Panc1 (cell line): Measurements from ENCODE around the gene NDRG3. TPM values are rescaled to one million over a fixed set of nuclear protein-coding genes. Genes with fewer than 3 reads are reported as not detected.

Source experiments
- ATAC-seq: fragments of 200-7000 bp; cut with Tn5 transposase; 2 replicates; pipeline ENCODE4 v1.9.1; 2020; ENCODE audit warnings: mild to moderate bottlenecking, moderate library complexity
- BruUV-seq: library from RNA; stranded (reverse); fragments of 400-500 nt; replicated peaks from 2 replicates; lab custom pipeline; 2021; lab: Mats Ljungman, UMichigan
- CTCF ChIA-PET: fragments of 300-600 bp; sonication (Branson Sonifier 250); formaldehyde crosslinking; loops from one replicate; lab custom pipeline; 2022; ENCODE audit warnings: antibody characterized with exemption; lab: Charles Lee
- POLR2A ChIA-PET: fragments of 300-600 bp; sonication (Branson Sonifier 250); formaldehyde crosslinking; loops from one replicate; lab custom pipeline; 2022; ENCODE audit warnings: antibody characterized with exemption; lab: Charles Lee
- DNase-seq: peaks from one replicate; pipeline ENCODE4 v3.0.0-alpha.2; 2010; ENCODE audit warnings: low read depth, low spot score
- H3K27ac ChIP-seq: 2 replicates; pipeline ENCODE4 v1.5.1; 2011; ENCODE audit warnings: mild to moderate bottlenecking, low read length, inconsistent platforms
- H3K27me3 ChIP-seq: fragments of 200-500 bp; sonication (Bioruptor generic); 2 replicates; pipeline ENCODE4 v1.6.0; 2014; ENCODE audit warnings: low read length, inconsistent platforms; ENCODE audit not compliant: control insufficient read depth, insufficient read depth
- H3K36me3 ChIP-seq: fragments of 200-500 bp; sonication (Bioruptor generic); 2 replicates; pipeline ENCODE4 v1.5.1; 2014; ENCODE audit warnings: inconsistent platforms, mild to moderate bottlenecking, low read length, moderate library complexity; ENCODE audit not compliant: control insufficient read depth, insufficient read depth
- H3K4me1 ChIP-seq: 2 replicates; pipeline ENCODE4 v1.5.1; 2011; ENCODE audit warnings: inconsistent platforms, mild to moderate bottlenecking, low read length, moderate library complexity; ENCODE audit not compliant: control insufficient read depth, insufficient read depth
- H3K4me3 ChIP-seq, 2 experiments: 2 replicates each; pipeline ENCODE4 v1.5.1; 2011 to 2012; ENCODE audit warnings: low read depth in 2 of 2, low read length in 2 of 2, mild to moderate bottlenecking in 2 of 2, inconsistent platforms in 1 of 2, moderate library complexity in 1 of 2
- H3K9me3 ChIP-seq: fragments of 200-500 bp; sonication (Bioruptor generic); 2 replicates; pipeline ENCODE4 v1.5.1; 2014; ENCODE audit warnings: low read depth, mild to moderate bottlenecking, inconsistent platforms, low read length, moderate library complexity; ENCODE audit not compliant: control insufficient read depth, insufficient read depth
- POLR2AphosphoS5 ChIP-seq: IDR thresholded peaks from 2 replicates; pipeline ENCODE4 v1.6.1; 2012; ENCODE audit warnings: mild to moderate bottlenecking, low read depth, low read length, moderate library complexity
- SIN3A ChIP-seq: IDR thresholded peaks from 2 replicates; pipeline ENCODE4 v1.6.1; 2012; ENCODE audit warnings: low read depth, mild to moderate bottlenecking, low read length, moderate library complexity, borderline replicate concordance; ENCODE audit not compliant: insufficient read depth
- TCF7L2 ChIP-seq: IDR thresholded peaks from 2 replicates; pipeline ENCODE4 v1.6.1; 2011; ENCODE audit warnings: mild to moderate bottlenecking, low read depth, low read length, inconsistent platforms
- in situ Hi-C: cut with HindIII; loops from 2 replicates; pipeline ENCODE4 v1.10.0; 2016; ENCODE audit warnings: low sequenced_read_pairs, low pct_unique_long_range_greater_than_20kb
- intact Hi-C: fragments of 100-400 bp; cut with micrococcal nuclease; formaldehyde crosslinking; loops from one replicate; pipeline ENCODE4 v1.10.0; 2022; ENCODE audit not compliant: unreplicated experiment
- total RNA-seq: library from RNA; stranded (reverse); gene quantifications from one replicate; pipeline ENCODE4 v1.2.1, GENCODE V29; 2021; ENCODE audit not compliant: unreplicated experiment
- TF ChIP-seq, protein P1 (sequence below): fragments of 450-650 bp; IDR thresholded peaks from 2 replicates; pipeline ENCODE4 v1.5.1; 2017; ENCODE audit warnings: mild to moderate bottlenecking
- TF ChIP-seq, protein P2 (sequence below), 2 experiments: IDR thresholded peaks; 2 replicates each; pipeline ENCODE4 v1.6.1; 2011 to 2012; ENCODE audit warnings: low read depth in 2 of 2, control low read depth in 1 of 2, low read length in 1 of 2, mild to moderate bottlenecking in 1 of 2, moderate library complexity in 1 of 2; ENCODE audit not compliant: insufficient read depth in 1 of 2

Gene NDRG3
- total RNA-seq, 1 experiment from 2014 or later: 36.0 TPM

DNA sequence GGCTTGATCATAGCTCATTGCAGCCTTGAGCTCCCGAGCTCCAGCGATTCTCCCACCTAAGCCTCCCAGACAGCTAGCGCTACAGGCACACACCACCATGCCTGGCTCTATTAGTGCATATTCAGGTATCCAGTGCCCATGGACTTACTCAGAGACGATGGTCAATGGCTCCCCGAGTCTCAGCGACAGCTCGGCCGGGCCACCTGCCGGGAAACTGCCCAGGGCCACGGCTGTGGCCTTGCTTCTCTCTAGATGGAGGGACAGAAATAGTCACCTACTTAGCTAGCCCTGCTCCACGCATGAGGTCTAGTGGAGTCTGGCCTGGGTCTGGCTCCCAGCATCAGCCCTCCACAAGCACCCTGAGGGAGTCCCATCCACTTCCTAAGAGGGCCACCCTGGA lies 111.5 kb downstream of the NDRG3 start:
- TF ChIP-seq POLR2AphosphoS5 (no peak), TCF7L2 (no peak)
- TF ChIP-seq, protein P1, sequence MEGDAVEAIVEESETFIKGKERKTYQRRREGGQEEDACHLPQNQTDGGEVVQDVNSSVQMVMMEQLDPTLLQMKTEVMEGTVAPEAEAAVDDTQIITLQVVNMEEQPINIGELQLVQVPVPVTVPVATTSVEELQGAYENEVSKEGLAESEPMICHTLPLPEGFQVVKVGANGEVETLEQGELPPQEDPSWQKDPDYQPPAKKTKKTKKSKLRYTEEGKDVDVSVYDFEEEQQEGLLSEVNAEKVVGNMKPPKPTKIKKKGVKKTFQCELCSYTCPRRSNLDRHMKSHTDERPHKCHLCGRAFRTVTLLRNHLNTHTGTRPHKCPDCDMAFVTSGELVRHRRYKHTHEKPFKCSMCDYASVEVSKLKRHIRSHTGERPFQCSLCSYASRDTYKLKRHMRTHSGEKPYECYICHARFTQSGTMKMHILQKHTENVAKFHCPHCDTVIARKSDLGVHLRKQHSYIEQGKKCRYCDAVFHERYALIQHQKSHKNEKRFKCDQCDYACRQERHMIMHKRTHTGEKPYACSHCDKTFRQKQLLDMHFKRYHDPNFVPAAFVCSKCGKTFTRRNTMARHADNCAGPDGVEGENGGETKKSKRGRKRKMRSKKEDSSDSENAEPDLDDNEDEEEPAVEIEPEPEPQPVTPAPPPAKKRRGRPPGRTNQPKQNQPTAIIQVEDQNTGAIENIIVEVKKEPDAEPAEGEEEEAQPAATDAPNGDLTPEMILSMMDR: no peak
- no peak overlapping the region for H3K4me3 ChIP-seq
- ChIA-PET CTCF (no interaction called here), POLR2A (no interaction called here)
- intact Hi-C loops (no loop called here), in situ Hi-C loops (no loop called here)
- DNase-seq (no peak), ATAC-seq (no peak)
- no peaks in the 10 kb centered on the region for H3K36me3 ChIP-seq
- H3K9me3 ChIP-seq: no peaks in the 10 kb centered on the region
- H3K27ac ChIP-seq: no peak overlapping the region
- H3K27me3 ChIP-seq: no peaks in the 10 kb centered on the region
- BruUV-seq: no TSS peak
- H3K4me1 ChIP-seq: no peaks in the 10 kb centered on the region

DNA sequence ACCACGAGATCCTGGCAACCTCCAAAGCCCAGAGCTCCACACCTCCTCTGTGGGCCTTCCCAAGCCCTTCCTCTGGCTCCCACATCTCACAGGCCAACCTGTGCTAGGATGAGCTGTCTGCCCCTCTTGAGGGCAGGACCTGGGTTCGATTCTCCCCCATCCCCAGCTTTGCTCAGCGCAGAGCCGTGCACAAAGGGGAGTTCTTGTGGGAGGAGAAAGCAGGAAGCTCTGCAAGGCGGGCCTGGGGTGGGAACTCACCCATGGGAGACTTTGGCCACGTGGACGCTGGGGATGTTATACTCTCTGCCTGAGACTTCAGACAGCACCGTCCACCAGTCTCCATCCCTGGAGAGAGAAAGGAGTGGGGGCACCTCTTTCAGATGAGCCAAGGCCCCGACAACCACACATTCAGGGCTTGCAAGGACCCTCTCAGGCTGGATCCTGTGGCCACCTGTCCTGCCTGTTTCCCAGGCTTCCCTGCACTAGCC lies 112.6 kb downstream of the NDRG3 start:
- in situ Hi-C loops: no loop called here
- DNase-seq (no peak), ATAC-seq (no peak)
- Histone ChIP-seq H3K36me3 (no peaks in the 10 kb centered on the region), H3K27ac (no peak overlapping the region), H3K9me3 (no peaks in the 10 kb centered on the region), H3K27me3 (no peaks in the 10 kb centered on the region), H3K4me3 (no peak overlapping the region), H3K4me1 (no peaks in the 10 kb centered on the region)
- TF ChIP-seq TCF7L2 (no peak), POLR2AphosphoS5 (no peak), SIN3A (no peak)
- TF ChIP-seq, protein P2, sequence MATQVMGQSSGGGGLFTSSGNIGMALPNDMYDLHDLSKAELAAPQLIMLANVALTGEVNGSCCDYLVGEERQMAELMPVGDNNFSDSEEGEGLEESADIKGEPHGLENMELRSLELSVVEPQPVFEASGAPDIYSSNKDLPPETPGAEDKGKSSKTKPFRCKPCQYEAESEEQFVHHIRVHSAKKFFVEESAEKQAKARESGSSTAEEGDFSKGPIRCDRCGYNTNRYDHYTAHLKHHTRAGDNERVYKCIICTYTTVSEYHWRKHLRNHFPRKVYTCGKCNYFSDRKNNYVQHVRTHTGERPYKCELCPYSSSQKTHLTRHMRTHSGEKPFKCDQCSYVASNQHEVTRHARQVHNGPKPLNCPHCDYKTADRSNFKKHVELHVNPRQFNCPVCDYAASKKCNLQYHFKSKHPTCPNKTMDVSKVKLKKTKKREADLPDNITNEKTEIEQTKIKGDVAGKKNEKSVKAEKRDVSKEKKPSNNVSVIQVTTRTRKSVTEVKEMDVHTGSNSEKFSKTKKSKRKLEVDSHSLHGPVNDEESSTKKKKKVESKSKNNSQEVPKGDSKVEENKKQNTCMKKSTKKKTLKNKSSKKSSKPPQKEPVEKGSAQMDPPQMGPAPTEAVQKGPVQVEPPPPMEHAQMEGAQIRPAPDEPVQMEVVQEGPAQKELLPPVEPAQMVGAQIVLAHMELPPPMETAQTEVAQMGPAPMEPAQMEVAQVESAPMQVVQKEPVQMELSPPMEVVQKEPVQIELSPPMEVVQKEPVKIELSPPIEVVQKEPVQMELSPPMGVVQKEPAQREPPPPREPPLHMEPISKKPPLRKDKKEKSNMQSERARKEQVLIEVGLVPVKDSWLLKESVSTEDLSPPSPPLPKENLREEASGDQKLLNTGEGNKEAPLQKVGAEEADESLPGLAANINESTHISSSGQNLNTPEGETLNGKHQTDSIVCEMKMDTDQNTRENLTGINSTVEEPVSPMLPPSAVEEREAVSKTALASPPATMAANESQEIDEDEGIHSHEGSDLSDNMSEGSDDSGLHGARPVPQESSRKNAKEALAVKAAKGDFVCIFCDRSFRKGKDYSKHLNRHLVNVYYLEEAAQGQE (IDR thresholded peaks at IDR 0.05; ENCODE audit: insufficient read depth in 1 of 2, low read depth in 2 of 2, low read length in 1 of 2): no peak
- TF ChIP-seq, protein P1: no peak
- ChIA-PET POLR2A (no interaction called here), CTCF (no interaction called here)
- intact Hi-C loops: no loop called here
- no TSS peak for BruUV-seq
